K562 (cell line): Measurements from ENCODE around the gene SPI1. TPM values are rescaled to one million over a fixed set of nuclear protein-coding genes. Genes with fewer than 3 reads are reported as not detected.

ENCODE experiments used
- CTCF ChIP-seq, 3 experiments: IDR thresholded peaks in 2 of 3; conservative IDR thresholded peaks in 1 of 3; 2 replicates each; pipeline ENCODE4 v1.5.1; 2011 to 2012; ENCODE audit warnings: low read length in 3 of 3, mild to moderate bottlenecking in 3 of 3, control low read depth in 2 of 3, improper control_type of control experiment in 1 of 3, inconsistent platforms in 1 of 3, low read depth in 1 of 3, mixed read lengths in 1 of 3, moderate library complexity in 1 of 3; ENCODE audit not compliant: insufficient read depth in 2 of 3
- E2F8 ChIP-seq: fragments of 450-650 bp; IDR thresholded peaks from 2 replicates; pipeline ENCODE4 v1.7.1; 2018; ENCODE audit warnings: mild to moderate bottlenecking, low read depth; ENCODE audit not compliant: partially characterized antibody
- ELF1 ChIP-seq: fragments of 200-800 bp; sonication (Bioruptor generic); IDR thresholded peaks from 2 replicates; pipeline ENCODE4 v1.6.1; 2016; ENCODE audit warnings: missing genetic modification characterization, missing compliant biosample characterization
- GTF2E2 ChIP-seq: fragments of 200-800 bp; sonication (Bioruptor generic); IDR thresholded peaks from 2 replicates; pipeline ENCODE4 v1.6.1; 2016; ENCODE audit warnings: missing genetic modification characterization, missing compliant biosample characterization
- GTF2F1 ChIP-seq: IDR thresholded peaks from 2 replicates; pipeline ENCODE4 v1.6.1; 2011; ENCODE audit warnings: low read depth, low read length, improper control_type of control experiment
- MAFF ChIP-seq: IDR thresholded peaks from 2 replicates; pipeline ENCODE4 v1.6.1; 2012; ENCODE audit warnings: low read length, improper control_type of control experiment
- MYBL2 ChIP-seq, 2 experiments: fragments of 450-650 bp in 1 of 2; sonication (generic) in 1 of 2; formaldehyde crosslinking in 1 of 2; IDR thresholded peaks; 2 replicates each; pipeline versions ENCODE4 v1.6.1 to v1.8.1; 2017 to 2022; ENCODE audit warnings: borderline replicate concordance in 1 of 2, inconsistent platforms in 1 of 2, low read depth in 1 of 2, mild to moderate bottlenecking in 1 of 2, missing genetic modification reagents in 1 of 2, moderate library complexity in 1 of 2
- NCOA4 ChIP-seq: fragments of 450-650 bp; IDR thresholded peaks from 2 replicates; pipeline ENCODE4 v1.6.1; 2018; ENCODE audit warnings: mild to moderate bottlenecking; ENCODE audit not compliant: partially characterized antibody
- RREB1 ChIP-seq: fragments of 250-450 bp; sonication (Bioruptor Pico); IDR thresholded peaks from 2 replicates; pipeline ENCODE4 v1.4.0; 2020
- SIN3B ChIP-seq: fragments of 450-650 bp; IDR thresholded peaks from 2 replicates; pipeline ENCODE4 v1.6.1; 2017; ENCODE audit warnings: low read depth, mild to moderate bottlenecking, moderate library complexity
- SNIP1 ChIP-seq: fragments of 450-650 bp; IDR thresholded peaks from 2 replicates; pipeline ENCODE4 v1.7.1; 2017; ENCODE audit warnings: low read depth, mild to moderate bottlenecking
- STAG1 ChIP-seq: sonication (generic); formaldehyde crosslinking; IDR thresholded peaks from 2 replicates; pipeline ENCODE4 v1.5.0; 2020; ENCODE audit warnings: missing genetic modification reagents, borderline replicate concordance
- TRIM24 ChIP-seq, 2 experiments: fragments of 450-650 bp; IDR thresholded peaks; 2 replicates each; pipeline ENCODE4 v1.6.1; 2016
- WHSC1 ChIP-seq: IDR thresholded peaks from one replicate; pipeline ENCODE4 v1.6.1; 2012; ENCODE audit warnings: low read length, control low read depth, inconsistent platforms
- ZNF740 ChIP-seq, 3 experiments: fragments of 200-800 bp in 1 of 3; sonication (Bioruptor generic) in 1 of 3; sonication (generic) in 1 of 3; formaldehyde crosslinking in 1 of 3; IDR thresholded peaks; 2 replicates each; pipeline versions ENCODE4 v1.6.1 to v1.8.0; 2016 to 2022; ENCODE audit warnings: mild to moderate bottlenecking in 2 of 3, missing compliant biosample characterization in 2 of 3, missing genetic modification characterization in 2 of 3, missing genetic modification reagents in 1 of 3
- polyA plus RNA-seq, 8 experiments: library from polyadenylated mRNA; depleted of rRNA in 4 of 8; stranded (reverse) in 5 of 8; unstranded in 3 of 8; fragments of >200 nt; fragmentation: Nextera tagmentation in 2 of 8; fragmentation: Illumina TruSeq in 1 of 8; extraction: Ambion mirVana in 2 of 8; extraction: Trizol in 1 of 8; gene quantifications; 2 replicates each; pipeline versions ENCODE4 v1.2.1 to v1.2.3, GENCODE V29; 2011 to 2014; ENCODE audit warnings: inconsistent platforms in 1 of 8, missing spikeins in 1 of 8
- total RNA-seq, 7 experiments: library from RNA; depleted of rRNA in 6 of 7; stranded (reverse); fragments of >200 nt in 6 of 7; fragmentation: Illumina TruSeq in 2 of 7; extraction: Trizol in 2 of 7; gene quantifications; 2 replicates each; pipeline versions ENCODE4 v1.2.1 to v1.2.3, GENCODE V29; 2011 to 2021; ENCODE audit warnings: low replicate concordance in 1 of 7

SPI1 gene
- total and polyA plus RNA-seq, 9 of the 15 experiments (the other 6 are each of a cell fraction or from before 2014, with no cell fraction given), result 0.10 to 33.7 (median 10.3) TPM

- no peak for TF ChIP-seq NCOA4
- TF ChIP-seq TRIM24 (IDR thresholded peaks at IDR 0.05), result no peak
- TF ChIP-seq WHSC1, result no peak
- no peak for TF ChIP-seq GTF2E2 (tag)
- no peak for TF ChIP-seq ELF1 (tag)
- TF ChIP-seq GTF2F1, result no peak
- no peak for TF ChIP-seq SIN3B
- no peak for TF ChIP-seq MYBL2 (IDR thresholded peaks at IDR 0.05; ENCODE audit: low read depth)
- TF ChIP-seq MYBL2 (CRISPR knock-in tag; IDR thresholded peaks at IDR 0.05; ENCODE audit: borderline replicate concordance), result no peak
- no peak for TF ChIP-seq CTCF (IDR thresholded peaks at IDR 0.05 in 2 of 3, conservative IDR thresholded peaks at IDR 0.05 in 1 of 3; ENCODE audit: insufficient read depth in 2 of 3, low read depth in 1 of 3, low read length in 3 of 3)
- TF ChIP-seq MAFF, result no peak
- TF ChIP-seq SNIP1, result no peak
- TF ChIP-seq RREB1, result no peak
- no peak for TF ChIP-seq STAG1 (CRISPR knock-in tag)
- no peak for TF ChIP-seq E2F8
- TF ChIP-seq ZNF740 (CRISPR knock-in tag; IDR thresholded peaks at IDR 0.05), result no peak
- TF ChIP-seq ZNF740 (tag; IDR thresholded peaks at IDR 0.05), result no peak
Measured at GRCh38 chr11:47337229-47337924, 41.0 kb downstream of the SPI1 start (continued).
